ENCODE data around the gene NOC2L. TPM values are rescaled to one million over a fixed set of nuclear protein-coding genes. Genes with fewer than 3 reads are reported as not detected.
"Not testable (repeated sequence)": the region's sequence is repeated elsewhere in the genome, so short reads cannot be mapped to it uniquely, and the experiment has no call there.

Gene NOC2L
- total RNA-seq, 4 donors from 2014 or later, result 35.3 to 54.1 (median 47.5) TPM

GRCh38 chr1:997713-997992 lies 38.6 kb upstream of the NOC2L start:
- no peak overlapping the region for H3K27ac ChIP-seq (replicated peaks in 1 of 4)
- no peaks in the 10 kb centered on the region for H3K9me3 ChIP-seq
- WGBS, result no CpG with 5 or more reads among the region's 3 CpGs
- intact Hi-C loops (cut with DNase I), result no loop called here
- no peak for DNase-seq (ENCODE audit: extremely low spot score)
- H3K4me3 ChIP-seq, result no peak overlapping the region
- H3K27me3 ChIP-seq, result peaks cover 0 to 44% (median 0%) of the 10 kb centered on the region in 4 donors
- H3K36me3 ChIP-seq, result peaks cover 0 to 4% (median 0%) of the 10 kb centered on the region in 4 donors
- H3K4me1 ChIP-seq, result peaks cover 21 to 53% (median 44%) of the 10 kb centered on the region in 4 donors
- TF ChIP-seq POLR2AphosphoS5 (IDR thresholded peaks at IDR 0.05) (no peak), EP300 (IDR thresholded peaks at IDR 0.05) (no peak), POLR2A (IDR thresholded peaks at IDR 0.05; ENCODE audit: low read depth) (no peak), CTCF (IDR thresholded peaks at IDR 0.05) (no peak)

- no peak overlapping the region for H3K27ac ChIP-seq (replicated peaks in 1 of 4)
- peaks cover 0 to 4% (median 0%) of the 10 kb centered on the region in 4 donors for H3K36me3 ChIP-seq
- H3K9me3 ChIP-seq, result peaks cover 0 to 5% (median 2%) of the 10 kb centered on the region in 4 donors
- peaks cover 21 to 49% (median 42%) of the 10 kb centered on the region in 4 donors for H3K4me1 ChIP-seq
- no peak overlapping the region for H3K4me3 ChIP-seq
- no peak for DNase-seq (ENCODE audit: extremely low spot score)
- WGBS, result 66% methylated on average over 20 of the region's 24 CpGs
- H3K27me3 ChIP-seq, result peaks cover 0 to 44% (median 0%) of the 10 kb centered on the region in 4 donors
- TF ChIP-seq POLR2A (IDR thresholded peaks at IDR 0.05; ENCODE audit: low read depth) (no peak), EP300 (IDR thresholded peaks at IDR 0.05) (no peak), POLR2AphosphoS5 (IDR thresholded peaks at IDR 0.05) (no peak), CTCF (IDR thresholded peaks at IDR 0.05) (no peak)
- intact Hi-C loops (cut with DNase I), result no loop called here
Measured at GRCh38 chr1:996851-997712, 38.0 kb upstream of the NOC2L start.

GRCh38 chr1:995665-996633 lies 36.9 kb upstream of the NOC2L start:
- H3K36me3 ChIP-seq, result peaks cover 0 to 4% (median 0%) of the 10 kb centered on the region in 4 donors
- no peak for DNase-seq (ENCODE audit: extremely low spot score)
- intact Hi-C loops (cut with DNase I), result no loop called here
- H3K9me3 ChIP-seq, result peaks cover 0 to 15% (median 11%) of the 10 kb centered on the region in 4 donors
- no peak overlapping the region for H3K27ac ChIP-seq (replicated peaks in 1 of 4)
- WGBS, result 31% methylated on average over 25 of the region's 30 CpGs
- peaks cover 15 to 38% (median 31%) of the 10 kb centered on the region in 4 donors for H3K4me1 ChIP-seq
- no peak for TF ChIP-seq CTCF (IDR thresholded peaks at IDR 0.05)
- TF ChIP-seq EP300 (IDR thresholded peaks at IDR 0.05), result no peak
- TF ChIP-seq POLR2AphosphoS5 (IDR thresholded peaks at IDR 0.05), result no peak
- TF ChIP-seq POLR2A (IDR thresholded peaks at IDR 0.05; ENCODE audit: low read depth), result no peak
- H3K4me3 ChIP-seq, result no peak overlapping the region
- H3K27me3 ChIP-seq, result peaks cover 0 to 36% (median 0%) of the 10 kb centered on the region in 4 donors

GRCh38 chr1:994546-994945 lies 35.5 kb upstream of the NOC2L start:
- DNase-seq (ENCODE audit: extremely low spot score); H3K36me3 ChIP-seq; intact Hi-C loops (cut with DNase I); H3K27ac ChIP-seq (replicated peaks in 1 of 4); H3K4me3 ChIP-seq: not testable (repeated sequence)
- peaks cover 0 to 15% (median 11%) of the 10 kb centered on the region in 4 donors for H3K9me3 ChIP-seq
- H3K4me1 ChIP-seq, result peaks cover 8 to 25% (median 19%) of the 10 kb centered on the region in 4 donors
- 95% methylated on average over 6 of the region's 6 CpGs for WGBS
- peaks cover 0 to 25% (median 0%) of the 10 kb centered on the region in 4 donors for H3K27me3 ChIP-seq

All from esophagus muscularis mucosa (tissue), 4 donors.